NCI-H2196 (cell line): ENCODE results near the gene MCF2L.
"Not testable (repeated sequence)": the region's sequence is repeated elsewhere in the genome, so short reads cannot be mapped to it uniquely, and the experiment has no call there.

Source experiments
- DNase-seq: peaks from one replicate; lab custom pipeline; 2025; ENCODE audit not compliant: unreplicated experiment; lab: John Stamatoyannopoulos, UW

MCF2L gene

DNA sequence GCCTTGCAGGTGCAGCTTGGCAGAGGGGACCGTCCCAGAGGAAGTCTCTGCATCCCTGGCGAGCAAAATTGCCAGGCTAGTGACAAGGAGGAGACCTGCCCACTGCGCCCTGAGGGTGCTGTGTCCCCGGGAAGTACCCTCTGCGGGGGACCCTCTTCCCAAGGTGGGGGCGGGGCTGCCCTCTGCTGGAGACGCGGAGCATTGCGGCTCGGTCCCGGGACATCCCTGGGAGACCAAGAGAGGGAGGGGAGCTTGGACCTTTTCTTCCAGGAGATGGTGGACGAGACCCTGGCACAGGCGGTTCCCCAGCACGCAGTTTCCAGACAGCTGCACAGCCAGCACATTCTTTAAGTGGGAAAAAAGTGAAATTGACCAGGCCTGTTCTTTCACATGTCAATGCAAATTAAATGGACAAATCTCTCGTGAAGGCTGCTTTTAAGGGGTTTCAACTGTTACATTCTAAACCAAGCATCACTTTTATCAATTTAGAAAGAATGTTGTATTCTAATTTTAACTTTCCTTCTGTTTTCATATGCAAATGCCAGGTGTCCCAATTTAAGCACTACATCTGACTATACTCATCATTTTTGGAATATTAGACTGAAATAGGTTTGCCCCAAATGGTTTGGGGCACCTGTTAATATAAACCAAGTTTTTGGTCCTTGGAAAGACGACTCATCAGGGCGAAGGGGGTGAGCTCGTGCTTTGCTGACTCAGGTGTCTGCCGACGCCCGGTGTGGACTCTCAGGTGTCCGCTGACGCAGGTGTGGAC lies 60.7 kb downstream of the MCF2L start:
- DNase-seq, result peak; percentile 13

DNA sequence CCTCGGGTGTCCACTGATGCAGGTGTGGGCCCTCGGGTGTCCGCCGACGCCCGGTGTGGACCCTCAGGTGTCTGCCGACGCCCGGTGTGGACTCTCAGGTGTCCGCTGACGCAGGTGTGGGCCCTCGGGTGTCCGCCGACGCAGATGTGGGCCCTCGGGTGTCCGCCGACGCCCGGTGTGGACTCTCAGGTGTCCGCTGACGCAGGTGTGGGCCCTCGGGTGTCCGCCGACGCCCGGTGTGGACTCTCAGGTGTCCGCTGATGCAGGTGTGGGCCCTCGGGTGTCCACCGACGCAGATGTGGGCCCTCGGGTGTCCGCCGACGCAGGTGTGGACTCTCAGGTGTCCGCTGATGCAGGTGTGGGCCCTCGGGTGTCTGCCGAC lies 61.2 kb downstream of the MCF2L start:
- not testable (repeated sequence) for DNase-seq

DNA sequence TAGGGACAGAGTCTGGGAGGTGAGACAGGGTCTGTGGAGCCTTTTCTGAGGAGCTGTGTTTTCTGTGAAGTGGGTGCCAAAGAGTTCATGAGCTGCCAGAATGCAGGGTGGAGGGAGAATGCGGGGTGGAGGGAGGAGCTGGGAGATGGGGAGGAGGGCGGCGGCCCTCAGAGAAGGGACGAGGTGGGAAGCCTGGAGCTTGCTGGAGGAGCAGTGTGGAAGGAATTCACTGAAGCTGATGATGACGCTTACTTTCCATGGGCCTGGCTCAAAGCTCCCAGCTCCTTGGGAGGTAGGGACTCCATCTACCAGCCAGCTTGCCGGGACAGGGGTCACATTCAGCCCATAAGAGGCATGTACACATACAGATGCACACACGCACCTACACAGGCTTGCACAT lies 62.5 kb downstream of the MCF2L start:
- no peak for DNase-seq

DNA sequence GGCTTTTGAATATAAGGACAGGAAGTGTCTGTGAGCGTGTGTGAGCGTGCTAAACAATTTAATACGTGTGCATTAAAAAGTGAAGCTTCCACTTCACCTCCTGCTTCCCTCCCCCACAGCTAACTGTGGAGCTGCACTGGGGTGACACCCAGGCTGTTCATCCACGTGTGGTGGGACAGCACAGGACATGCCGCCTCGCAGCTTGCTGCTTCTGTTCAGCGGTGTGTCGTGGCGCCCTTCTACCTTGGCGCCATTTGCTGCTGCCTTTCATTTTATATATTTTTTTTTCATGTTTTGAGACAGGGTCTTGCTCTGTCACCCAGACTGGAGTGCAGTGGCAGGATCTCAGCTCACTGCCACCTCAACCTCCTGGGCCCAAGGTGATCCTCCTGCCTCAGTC lies 63.3 kb downstream of the MCF2L start:
- DNase-seq, result no peak

DNA sequence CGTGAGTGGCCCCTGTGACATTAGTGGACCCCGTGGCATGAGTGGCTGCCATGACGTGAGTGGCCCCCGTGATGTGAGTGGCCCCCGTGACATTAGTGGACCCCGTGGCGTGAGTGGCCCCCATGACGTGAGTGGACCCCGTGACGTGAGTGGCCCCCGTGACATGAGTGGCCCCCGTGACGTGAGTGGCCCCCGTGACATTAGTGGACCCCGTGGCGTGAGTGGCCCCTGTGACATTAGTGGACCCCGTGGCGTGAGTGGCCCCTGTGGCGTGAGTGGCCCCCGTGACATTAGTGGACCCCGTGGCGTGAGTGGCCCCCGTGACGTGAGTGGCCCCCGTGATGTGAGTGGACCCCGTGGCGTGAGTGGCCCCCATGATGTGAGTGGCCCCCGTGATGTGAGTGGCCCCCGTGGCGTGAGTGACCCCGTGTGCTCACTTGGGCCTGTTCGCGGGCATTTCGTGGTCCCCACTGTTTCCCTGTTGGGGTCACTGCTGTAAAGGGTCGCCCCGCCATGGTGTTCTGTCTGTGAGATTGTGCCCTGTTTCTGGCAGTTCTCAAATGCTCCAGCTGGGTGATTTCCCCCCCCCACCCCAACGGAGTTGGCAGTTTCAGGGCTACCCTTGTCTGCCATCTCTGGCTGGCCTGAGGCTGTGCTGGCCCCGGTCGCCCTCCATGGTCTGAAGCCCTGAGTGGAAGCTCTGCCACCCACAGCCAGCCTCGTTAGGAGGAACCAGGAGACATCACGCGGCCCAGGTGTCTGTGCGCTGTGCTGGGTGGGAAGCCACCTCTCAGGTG lies 64.2 kb downstream of the MCF2L start:
- DNase-seq, result no peak

DNA sequence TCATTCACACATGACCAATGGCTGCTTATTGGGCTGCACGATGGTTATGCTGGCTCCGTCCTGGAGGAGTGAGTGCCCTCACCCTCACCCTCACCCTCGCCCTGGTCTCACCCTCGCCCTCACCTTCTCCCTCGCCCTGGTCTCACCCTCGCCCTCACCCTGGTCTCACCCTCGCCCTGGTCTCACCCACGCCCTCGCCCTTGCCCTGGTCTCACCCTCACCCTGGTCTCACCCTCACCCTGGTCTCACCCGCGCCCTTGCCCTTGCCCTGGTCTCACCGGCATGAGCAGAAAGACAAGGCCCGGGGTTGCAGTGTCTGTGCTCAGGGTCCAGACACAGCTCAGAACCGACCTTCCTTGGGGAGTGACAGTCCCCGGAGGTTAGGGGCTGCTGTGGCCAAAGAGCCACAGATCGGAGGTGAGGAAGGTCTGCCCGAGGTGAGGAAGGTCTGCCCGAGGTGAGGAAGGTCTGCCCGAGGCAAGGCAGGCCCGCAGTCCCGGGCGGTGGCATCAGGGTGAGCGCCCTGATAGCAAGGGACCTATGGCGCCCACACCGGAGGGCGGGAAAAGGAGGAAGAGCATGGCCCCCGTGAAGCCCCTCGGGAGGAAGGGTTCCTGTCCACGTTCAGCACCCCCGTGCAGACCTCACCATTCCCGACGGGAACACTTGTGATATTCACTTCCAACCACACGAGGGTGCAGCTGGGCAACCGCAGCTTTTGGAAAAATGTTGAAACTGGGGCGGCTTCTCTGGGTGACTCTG lies 65.6 kb downstream of the MCF2L start:
- peak; percentile 5 for DNase-seq

DNA sequence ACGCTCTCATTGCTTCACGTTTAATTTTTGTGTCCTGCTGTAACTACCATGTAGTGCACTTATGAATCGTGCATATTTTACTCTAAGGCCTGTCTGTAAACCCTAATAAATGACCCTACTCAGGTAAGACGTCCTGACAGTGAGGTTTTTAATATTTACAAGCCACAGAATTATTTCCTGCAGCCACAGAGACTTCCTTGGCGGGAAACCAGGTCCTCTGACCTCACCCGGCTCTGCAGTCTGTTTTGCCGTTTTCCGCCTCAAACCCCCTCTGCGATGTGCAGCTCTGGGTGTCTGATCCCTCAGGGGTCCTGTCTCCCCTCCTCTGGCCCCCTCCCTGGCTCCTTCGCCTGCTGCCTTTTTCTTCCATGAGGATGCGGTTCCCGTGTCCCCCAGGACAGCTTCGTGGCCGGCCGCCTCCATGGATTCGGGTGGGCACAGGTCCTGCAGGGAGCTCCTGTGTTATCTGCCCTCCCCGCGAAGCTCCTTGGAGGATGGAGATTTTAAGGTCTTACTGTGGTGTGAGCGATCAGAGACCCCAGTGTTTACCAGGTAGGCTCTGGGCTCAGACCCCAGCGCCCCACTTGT lies 66.3 kb downstream of the MCF2L start:
- no peak for DNase-seq

DNA sequence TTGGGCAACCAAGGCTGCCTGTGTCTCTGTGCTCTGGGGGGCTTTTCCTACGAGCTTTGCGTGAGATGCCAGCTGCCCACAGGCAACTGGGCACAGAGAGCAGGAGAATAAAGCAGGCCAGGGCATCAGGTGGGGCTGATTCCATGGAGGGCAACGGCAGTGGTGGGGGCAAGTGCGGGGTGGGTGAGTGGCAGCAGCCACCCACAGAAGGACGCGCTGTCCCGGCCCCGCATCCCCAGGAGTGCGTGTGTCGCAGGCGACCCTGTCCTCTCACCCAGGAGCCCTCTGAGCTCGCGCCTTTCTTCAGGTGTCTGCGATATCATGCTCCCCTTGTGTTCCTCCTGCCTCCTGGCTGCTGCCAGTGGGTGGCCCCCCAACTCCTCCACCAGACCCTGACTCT lies 67.4 kb downstream of the MCF2L start:
- no peak for DNase-seq

DNA sequence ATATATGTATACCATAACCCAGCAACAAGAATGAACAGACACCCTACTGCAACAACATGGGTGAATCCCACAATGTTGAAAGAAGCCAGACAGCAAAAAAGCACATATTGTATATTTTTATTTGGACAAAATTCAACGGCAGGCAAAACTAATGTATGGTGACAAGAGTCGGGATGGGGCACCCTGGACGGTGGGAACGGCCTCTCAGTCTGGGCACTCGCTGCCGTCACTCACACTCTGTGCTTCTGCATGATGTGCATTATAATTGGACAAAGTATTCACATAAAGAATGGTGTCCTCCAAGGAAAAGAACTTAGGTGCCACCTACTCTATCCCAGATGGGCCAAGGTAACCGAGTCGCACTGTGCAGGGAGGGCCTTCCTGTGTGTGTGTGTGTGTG lies 71.0 kb downstream of the MCF2L start:
- DNase-seq, result no peak

DNA sequence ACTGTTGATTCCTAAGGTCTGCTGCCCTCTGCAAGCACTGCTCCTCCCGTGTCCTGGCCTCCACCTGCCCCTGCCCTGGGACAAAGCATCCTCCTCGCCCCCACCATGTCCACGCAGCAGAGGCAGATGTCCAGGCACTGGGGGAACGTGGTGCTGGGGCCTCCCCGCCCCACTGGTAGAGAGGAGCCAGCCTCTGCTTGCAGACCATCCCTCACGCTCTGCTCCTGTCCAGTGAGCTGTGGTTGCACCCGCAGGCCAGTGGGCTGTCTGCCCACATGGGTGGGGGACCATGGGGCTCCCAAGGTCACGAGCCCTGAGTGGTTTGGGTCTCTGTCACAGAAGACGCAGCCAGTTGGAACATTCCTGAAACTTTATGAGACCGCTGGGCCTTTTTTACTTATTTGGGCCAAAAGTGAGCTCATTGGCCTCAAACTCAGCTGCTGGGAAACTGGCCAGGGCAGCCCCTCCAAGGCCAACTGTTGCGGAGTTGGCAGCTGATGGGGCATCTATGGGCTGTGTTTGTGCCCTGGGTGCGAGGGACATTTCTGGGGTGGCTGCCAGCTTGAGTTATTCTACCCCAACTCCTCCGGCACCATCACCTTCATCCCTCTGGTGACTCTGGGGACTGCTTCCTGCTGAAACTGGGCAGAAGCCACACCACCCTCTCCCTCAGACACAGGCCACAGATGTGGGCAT lies 71.7 kb downstream of the MCF2L start:
- DNase-seq, result no peak

DNA sequence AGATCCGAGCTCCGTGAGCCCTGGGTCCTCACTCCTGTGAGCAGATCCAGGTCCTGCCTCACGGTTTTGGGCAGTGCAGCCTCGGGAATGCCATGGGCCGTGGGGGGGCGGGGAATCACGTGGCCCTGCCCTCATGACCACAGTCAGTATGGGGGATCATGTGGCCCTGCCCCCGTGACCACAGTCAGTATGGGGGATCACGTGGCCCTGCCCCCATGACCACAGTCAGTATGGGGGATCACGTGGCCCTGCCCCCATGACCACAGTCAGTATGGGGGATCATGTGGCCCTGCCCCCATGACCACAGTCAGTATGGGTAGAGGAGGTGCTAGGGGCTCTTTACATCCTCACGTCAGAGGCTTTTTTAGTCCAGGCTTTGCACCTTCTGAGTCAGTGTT lies 72.3 kb downstream of the MCF2L start:
- no peak for DNase-seq

DNA sequence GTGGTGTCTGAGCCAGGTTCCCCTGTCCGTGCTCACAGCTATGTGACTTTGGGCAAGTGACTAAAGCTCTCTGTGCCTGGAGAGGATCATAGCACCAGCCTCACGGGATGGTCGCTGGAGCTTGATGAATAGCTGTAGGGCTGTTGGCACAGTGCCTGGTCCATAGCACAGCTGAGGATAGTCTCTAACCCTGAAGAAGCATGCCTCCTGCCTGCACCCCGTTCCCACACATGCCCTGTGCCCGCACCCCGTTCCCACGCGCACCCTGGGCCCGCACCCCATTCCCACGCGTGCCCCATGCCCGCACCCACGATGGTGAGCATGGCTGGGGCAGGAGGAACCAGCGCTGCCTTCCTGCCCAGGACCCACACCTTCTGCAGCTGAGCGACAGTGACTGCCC lies 72.9 kb downstream of the MCF2L start:
- no peak for DNase-seq

DNA sequence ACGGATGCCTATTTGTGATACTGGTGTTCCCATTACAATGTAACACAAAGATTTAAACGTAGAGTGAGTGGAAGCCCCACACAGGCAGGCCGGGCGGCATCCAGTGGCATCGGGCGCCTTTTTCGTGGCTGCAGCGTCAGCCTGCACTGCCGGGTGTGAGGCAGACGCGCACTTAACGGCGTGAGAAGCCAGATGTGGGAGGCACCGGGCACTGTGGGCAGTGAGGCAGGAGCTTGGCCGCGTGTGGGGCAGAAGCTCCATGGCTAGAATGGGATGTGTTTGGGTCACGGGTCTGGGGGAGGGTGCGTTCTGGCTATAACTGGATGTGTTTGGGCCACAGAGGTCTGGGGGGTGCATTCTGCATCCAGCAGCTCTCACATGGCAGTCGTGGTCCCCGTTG lies 73.4 kb downstream of the MCF2L start:
- DNase-seq, result no peak

DNA sequence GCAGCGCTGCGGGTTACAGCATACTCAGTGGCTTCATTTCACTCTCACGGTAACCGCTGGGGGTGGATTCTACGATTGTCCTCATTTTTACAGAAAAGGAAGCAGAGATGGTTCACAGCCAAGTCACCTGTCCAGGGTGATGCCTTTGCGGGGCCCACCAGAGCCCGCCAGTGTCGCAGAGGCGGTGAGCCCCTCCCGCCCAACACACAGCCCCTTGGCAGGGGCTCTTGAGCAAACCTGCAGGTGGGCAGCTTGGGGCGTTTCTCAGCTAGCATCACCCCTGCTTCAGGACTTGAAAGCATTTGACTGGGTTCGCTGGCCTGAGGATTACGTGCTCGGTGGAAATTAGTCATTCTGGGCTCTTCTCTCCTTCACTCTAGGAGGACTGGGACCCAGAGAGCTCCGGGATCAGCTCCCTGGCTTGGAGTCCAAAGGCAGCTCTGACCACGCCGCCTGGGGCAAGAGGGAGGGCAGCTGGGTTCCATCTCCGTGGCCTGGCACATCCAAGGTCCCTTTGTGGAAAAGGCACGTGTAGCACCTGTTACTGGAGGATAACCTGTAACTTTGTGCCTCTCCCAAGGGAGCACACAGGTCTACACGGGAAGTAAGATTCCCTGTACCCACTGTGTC lies 74.1 kb downstream of the MCF2L start:
- DNase-seq, result no peak

DNA sequence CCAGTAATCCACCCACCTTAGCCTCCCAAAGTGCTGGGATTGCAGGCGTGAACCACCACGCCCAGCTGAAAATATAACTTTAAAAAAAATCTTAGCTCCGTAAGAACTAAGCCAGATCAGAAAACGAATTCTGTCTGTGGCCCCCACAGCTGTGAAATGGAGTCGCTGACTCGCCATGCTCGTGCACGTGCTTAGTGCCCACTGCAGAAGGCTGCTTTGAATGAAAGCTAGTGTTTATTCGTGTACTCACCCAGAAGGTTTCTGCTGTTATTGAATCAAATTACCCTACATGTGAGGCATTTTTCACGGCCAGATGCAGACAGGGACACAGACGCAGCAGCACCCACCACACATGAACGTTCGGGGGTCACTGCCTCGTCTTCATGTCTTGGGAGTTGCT lies 74.9 kb downstream of the MCF2L start:
- DNase-seq, result no peak

DNA sequence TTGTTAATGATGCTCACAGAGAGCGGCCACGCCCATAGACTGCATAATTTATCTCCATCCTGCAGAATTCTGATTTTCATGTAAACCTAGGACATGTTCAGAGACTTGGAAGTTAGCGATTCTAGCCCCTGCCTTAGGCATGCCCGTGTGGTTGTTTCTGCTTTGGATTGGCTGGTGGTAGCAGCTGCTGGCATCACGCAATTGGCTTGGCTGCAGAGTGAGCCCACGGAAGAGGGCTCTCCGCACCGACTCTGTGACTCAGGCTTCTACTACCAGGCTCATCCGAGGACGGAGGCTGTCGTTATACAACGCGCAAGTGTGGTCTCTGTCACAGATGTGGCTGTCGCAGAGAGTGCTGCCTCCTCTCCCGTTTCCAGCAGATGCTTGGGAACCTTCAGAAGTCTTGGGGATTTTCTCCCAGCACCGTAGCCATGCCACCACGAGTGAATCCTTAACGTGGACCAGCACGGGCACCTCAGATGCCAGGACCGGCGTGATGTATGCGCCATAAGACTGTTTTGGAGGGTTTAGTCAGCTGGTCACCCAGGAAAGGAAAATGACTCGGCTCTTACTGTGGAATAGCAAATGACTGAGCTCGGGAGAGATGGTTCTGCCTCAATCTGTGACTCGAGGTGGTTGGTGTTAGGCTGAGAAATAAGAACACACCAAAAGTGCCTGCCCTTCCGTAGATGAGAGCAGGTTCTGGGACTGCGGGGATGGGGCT lies 75.5 kb downstream of the MCF2L start:
- DNase-seq, result no peak

DNA sequence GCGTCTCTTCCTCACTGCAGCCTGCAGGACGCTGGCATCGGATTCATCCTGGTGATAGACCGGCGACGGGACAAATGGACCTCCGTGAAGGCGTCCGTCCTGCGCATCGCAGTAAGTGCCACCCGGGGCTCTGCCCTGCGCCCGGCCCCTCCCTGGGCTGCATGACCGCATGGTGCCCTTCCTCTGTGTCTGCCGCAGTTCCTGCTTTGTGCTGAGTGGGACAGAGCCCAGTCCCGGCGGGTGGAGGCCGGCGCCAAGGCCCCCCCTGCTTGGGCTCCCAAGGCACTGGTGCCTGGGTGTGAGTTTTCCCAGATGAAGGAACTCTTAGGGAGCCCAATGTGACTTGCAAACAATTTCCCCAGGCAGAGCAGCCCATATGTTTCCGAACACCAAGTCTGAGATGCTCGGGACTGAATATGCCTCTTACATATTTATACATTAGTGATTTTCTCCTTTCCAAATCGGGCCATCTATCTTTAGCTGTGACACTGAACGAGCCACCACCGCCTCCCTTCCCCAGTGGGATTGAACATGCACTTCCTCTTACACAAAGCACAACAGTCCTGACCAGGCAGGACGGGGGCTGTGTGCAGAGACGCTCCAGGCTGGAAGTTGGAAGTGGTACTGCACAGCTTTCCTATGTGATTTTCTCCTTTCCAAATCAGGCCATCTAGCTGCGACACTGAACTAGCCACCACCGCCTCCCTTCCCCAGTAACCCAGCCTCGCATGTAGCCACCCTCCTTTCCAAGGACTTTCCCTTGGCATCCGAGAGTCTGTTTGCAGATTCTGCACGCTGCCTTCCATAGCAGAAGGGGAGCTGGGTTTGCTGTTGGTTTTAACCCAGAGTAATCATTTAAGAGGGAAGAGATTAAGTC lies 76.5 kb downstream of the MCF2L start:
- no peak for DNase-seq

DNA sequence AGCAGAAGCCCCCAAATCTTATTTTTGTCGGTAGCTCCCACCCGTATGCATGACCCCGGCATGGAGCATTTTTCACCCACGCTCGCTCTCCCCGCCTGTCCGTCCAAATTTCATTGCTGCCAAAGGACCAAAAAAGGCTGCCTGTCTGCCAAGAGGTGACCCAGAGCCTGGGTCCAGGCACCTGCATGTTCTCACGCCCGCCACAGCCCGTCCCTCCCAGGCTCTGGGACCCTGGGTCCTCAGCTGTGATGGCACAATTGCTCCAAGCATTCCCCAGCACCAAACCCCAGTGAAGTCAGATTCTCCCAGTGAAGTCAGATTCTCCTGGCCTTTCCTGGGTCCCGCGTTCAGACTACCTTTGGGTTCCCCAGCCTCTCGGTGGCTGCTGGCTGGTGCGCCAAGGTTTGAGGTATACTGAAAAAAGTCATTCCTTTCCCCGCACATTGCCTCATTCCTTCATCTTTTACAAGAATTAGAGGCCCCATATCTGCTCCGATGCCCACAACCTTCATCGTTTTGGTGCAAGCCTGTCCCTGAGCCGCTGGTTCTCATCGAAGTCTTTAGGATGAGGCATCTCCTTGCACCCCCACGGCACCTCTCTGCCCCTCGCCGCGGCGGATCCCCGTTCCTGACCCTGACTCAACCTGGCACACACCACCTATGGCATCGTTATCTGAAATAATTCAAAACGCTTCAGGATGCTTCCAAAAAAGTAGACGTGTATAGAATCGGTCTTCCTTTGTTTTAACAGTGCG lies 77.3 kb downstream of the MCF2L start:
- DNase-seq, result no peak
